Suprapubic skin (tissue), 4 donors: ENCODE data around the gene NDUFAF3. TPM values are rescaled to one million over a fixed set of nuclear protein-coding genes. Genes with fewer than 3 reads are reported as not detected.
A peak's percentile ranks its signal among the peaks of the same experiment; 100 is the strongest.

Experiments used
- DNase-seq, 2 donors: peaks; one replicate each; pipeline ENCODE4 v3.0.0-alpha.2; 2019; ENCODE audit warnings: low spot score in 2 of 2
- H3K27ac ChIP-seq: fragments of 200-600 bp; sonication (generic); one replicate; pipeline ENCODE4 v1.5.1; 2019
- H3K27me3 ChIP-seq: fragments of 200-600 bp; sonication (generic); one replicate; pipeline ENCODE4 v1.5.1; 2019
- H3K36me3 ChIP-seq: fragments of 200-600 bp; sonication (generic); one replicate; pipeline ENCODE4 v1.5.1; 2019
- H3K4me1 ChIP-seq: fragments of 200-600 bp; sonication (generic); one replicate; pipeline ENCODE4 v1.5.1; 2019
- H3K4me3 ChIP-seq: fragments of 200-600 bp; sonication (generic); one replicate; pipeline ENCODE4 v1.5.1; 2019; ENCODE audit warnings: mild to moderate bottlenecking
- H3K9me3 ChIP-seq: fragments of 200-600 bp; sonication (generic); one replicate; pipeline ENCODE4 v1.5.1; 2019
- CTCF ChIP-seq, 2 donors: fragments of 200-600 bp in 1 of 2; fragments of 450-650 bp in 1 of 2; sonication (generic) in 1 of 2; IDR thresholded peaks; one replicate each; pipeline ENCODE4 v1.5.1; 2016 to 2019; ENCODE audit warnings: antibody characterized with exemption in 2 of 2, mild to moderate bottlenecking in 1 of 2, moderate library complexity in 1 of 2
- EP300 ChIP-seq: sonication (generic); formaldehyde crosslinking; IDR thresholded peaks from one replicate; pipeline ENCODE4 v1.6.1; 2017; ENCODE audit warnings: antibody characterized with exemption
- POLR2A ChIP-seq, 2 donors: fragments of 450-650 bp; IDR thresholded peaks; one replicate each; pipeline ENCODE4 v1.6.1; 2017; ENCODE audit warnings: antibody characterized with exemption in 2 of 2, mild to moderate bottlenecking in 2 of 2, moderate library complexity in 2 of 2
- POLR2AphosphoS5 ChIP-seq, 3 donors: sonication (generic); formaldehyde crosslinking; IDR thresholded peaks; one replicate each; pipeline ENCODE4 v1.6.1; 2017; ENCODE audit warnings: antibody characterized with exemption in 3 of 3
- WGBS: methylation state at CpG from one replicate; pipeline ENCODE4 v1.1.5; 2018; 5-methylcytosine and 5-hydroxymethylcytosine counted together
- total RNA-seq, 4 donors: library from RNA; depleted of rRNA; stranded (reverse); fragments of >200 nt; gene quantifications; one replicate each; pipeline ENCODE4 v1.1.0, GENCODE V29; 2016

NDUFAF3 gene
- total RNA-seq, 4 donors from 2014 or later, result 45.0 to 104 (median 63.1) TPM

- DNase-seq, result no peak
- peaks cover 38% of the 10 kb centered on the region for H3K36me3 ChIP-seq
- H3K9me3 ChIP-seq, result no peaks in the 10 kb centered on the region
- TF ChIP-seq CTCF (IDR thresholded peaks at IDR 0.05), result no peak
- no peak for TF ChIP-seq POLR2AphosphoS5 (IDR thresholded peaks at IDR 0.05)
- H3K27ac ChIP-seq, result peak overlapping the region; percentile 100
- H3K4me1 ChIP-seq, result peaks cover 42% of the 10 kb centered on the region
- H3K4me3 ChIP-seq, result peak overlapping the region; percentile 95
- H3K27me3 ChIP-seq, result no peaks in the 10 kb centered on the region
- WGBS, result 53% methylated on average over 11 of the region's 12 CpGs
Observed at GRCh38 chr3:49019941-49020329, 2.0 kb upstream of the NDUFAF3 start.

- peak; percentile 86 to 87 for DNase-seq
- H3K4me1 ChIP-seq, result peaks cover 47% of the 10 kb centered on the region
- peak overlapping the region; percentile 100 for H3K27ac ChIP-seq
Observed at GRCh38 chr3:49020330-49021212, 1.4 kb upstream of the NDUFAF3 start.

GRCh38 chr3:49021213-49021812, 608 bp upstream of the NDUFAF3 start:
- Histone ChIP-seq H3K4me1 (peaks cover 52% of the 10 kb centered on the region), H3K36me3 (peaks cover 38% of the 10 kb centered on the region), H3K4me3 (peak overlapping the region; percentile 95), H3K27ac (peak overlapping the region; percentile 100), H3K27me3 (no peaks in the 10 kb centered on the region), H3K9me3 (no peaks in the 10 kb centered on the region)
- peak; percentile 100 for DNase-seq
- TF ChIP-seq CTCF (IDR thresholded peaks at IDR 0.05) (no peak), POLR2A (IDR thresholded peaks at IDR 0.05) (peak; percentile 96 to 99), POLR2AphosphoS5 (IDR thresholded peaks at IDR 0.05) (peak; percentile 88 to 96 (median 93))
- 0% methylated on average over 24 of the region's 60 CpGs for WGBS

More at GRCh38 chr3:49020330-49021212, 1.4 kb upstream of the NDUFAF3 start:
- H3K36me3 ChIP-seq, result peaks cover 38% of the 10 kb centered on the region
- 14% methylated on average over 4 of the region's 51 CpGs for WGBS
- H3K4me3 ChIP-seq, result peak overlapping the region; percentile 95
- no peaks in the 10 kb centered on the region for H3K9me3 ChIP-seq
- TF ChIP-seq CTCF (IDR thresholded peaks at IDR 0.05) (no peak), POLR2A (IDR thresholded peaks at IDR 0.05) (no peak), EP300 (no peak), POLR2AphosphoS5 (IDR thresholded peaks at IDR 0.05) (no peak)
- no peaks in the 10 kb centered on the region for H3K27me3 ChIP-seq

GRCh38 chr3:49022688-49023171, 809 bp downstream of the NDUFAF3 start:
- Histone ChIP-seq H3K9me3 (no peaks in the 10 kb centered on the region), H3K4me3 (peak overlapping the region; percentile 95), H3K27ac (peak overlapping the region; percentile 100), H3K27me3 (no peaks in the 10 kb centered on the region), H3K36me3 (peaks cover 41% of the 10 kb centered on the region), H3K4me1 (peaks cover 52% of the 10 kb centered on the region)
- peak in 1 of 2 donors; percentile 65 for DNase-seq
- WGBS, result 21% methylated on average over 8 of the region's 12 CpGs
- TF ChIP-seq EP300 (no peak), POLR2A (IDR thresholded peaks at IDR 0.05) (no peak), POLR2AphosphoS5 (IDR thresholded peaks at IDR 0.05) (no peak), CTCF (IDR thresholded peaks at IDR 0.05) (no peak)

- Histone ChIP-seq H3K36me3 (peaks cover 41% of the 10 kb centered on the region), H3K4me3 (no peak overlapping the region), H3K27ac (no peak overlapping the region), H3K9me3 (no peaks in the 10 kb centered on the region), H3K27me3 (no peaks in the 10 kb centered on the region), H3K4me1 (peaks cover 57% of the 10 kb centered on the region)
- no peak for TF ChIP-seq POLR2AphosphoS5 (IDR thresholded peaks at IDR 0.05)
- TF ChIP-seq CTCF (IDR thresholded peaks at IDR 0.05), result no peak
- no peak for TF ChIP-seq POLR2A (IDR thresholded peaks at IDR 0.05)
- TF ChIP-seq EP300, result no peak
- no peak for DNase-seq
- WGBS, result 91% methylated on average over 4 of the region's 4 CpGs
Observed at GRCh38 chr3:49023775-49024174, 1.9 kb downstream of the NDUFAF3 start.
